HepG2 (cell line): ENCODE data around the gene TNFAIP8L2. TPM values are rescaled to one million over a fixed set of nuclear protein-coding genes. Genes with fewer than 3 reads are reported as not detected.

Experiments
- CREB3 ChIP-seq: sonication (generic); formaldehyde crosslinking; IDR thresholded peaks from 2 replicates; pipeline ENCODE4 v1.5.0; 2020; ENCODE audit warnings: missing genetic modification reagents
- HES4 ChIP-seq: sonication (generic); formaldehyde crosslinking; IDR thresholded peaks from 2 replicates; pipeline ENCODE4 v1.9.0; 2021; ENCODE audit warnings: mild to moderate bottlenecking, missing genetic modification reagents, borderline replicate concordance
- HOMEZ ChIP-seq: IDR thresholded peaks from 2 replicates; pipeline ENCODE4 v1.6.1; 2016; ENCODE audit warnings: low read depth
- IKZF4 ChIP-seq: sonication (generic); formaldehyde crosslinking; IDR thresholded peaks from 2 replicates; pipeline ENCODE4 v1.5.1; 2020; ENCODE audit warnings: borderline replicate concordance, mild to moderate bottlenecking, low read depth, missing genetic modification reagents; ENCODE audit errors: not compliant biosample characterization
- JUND ChIP-seq: sonication (generic); formaldehyde crosslinking; IDR thresholded peaks from 2 replicates; pipeline ENCODE4 v1.8.0; 2022; ENCODE audit warnings: mild to moderate bottlenecking, missing genetic modification reagents
- NR1H2 ChIP-seq: sonication (generic); formaldehyde crosslinking; IDR thresholded peaks from 2 replicates; pipeline ENCODE4 v1.8.1; 2022; ENCODE audit warnings: low read depth, missing genetic modification reagents, borderline replicate concordance
- YY1 ChIP-seq: IDR thresholded peaks from 2 replicates; pipeline ENCODE4 v1.6.1; 2011; ENCODE audit warnings: low read length, low read depth, moderate library complexity, mild to moderate bottlenecking; ENCODE audit not compliant: insufficient read depth, insufficient replicate concordance
- ZNF224 ChIP-seq: sonication (generic); formaldehyde crosslinking; IDR thresholded peaks from 2 replicates; pipeline ENCODE4 v1.5.0; 2020; ENCODE audit warnings: mild to moderate bottlenecking, missing genetic modification reagents
- ZNF253 ChIP-seq: sonication (generic); formaldehyde crosslinking; IDR thresholded peaks from 2 replicates; pipeline ENCODE4 v1.8.0; 2022; ENCODE audit warnings: mild to moderate bottlenecking, missing genetic modification reagents, borderline replicate concordance
- ZNF263 ChIP-seq: sonication (generic); formaldehyde crosslinking; IDR thresholded peaks from 2 replicates; pipeline ENCODE4 v1.4.0; 2020; ENCODE audit warnings: missing genetic modification reagents
- ZNF407 ChIP-seq: sonication (generic); formaldehyde crosslinking; IDR thresholded peaks from one replicate; pipeline ENCODE4 v1.5.1; 2020; ENCODE audit warnings: mild to moderate bottlenecking, missing genetic modification reagents; ENCODE audit errors: not compliant biosample characterization
- ZNF501 ChIP-seq: sonication (generic); formaldehyde crosslinking; IDR thresholded peaks from 2 replicates; pipeline ENCODE4 v1.5.1; 2020; ENCODE audit warnings: mild to moderate bottlenecking, moderate library complexity, missing genetic modification reagents
- ZNF770 ChIP-seq: sonication (generic); formaldehyde crosslinking; IDR thresholded peaks from 2 replicates; pipeline ENCODE4 v1.5.0; 2020; ENCODE audit warnings: mild to moderate bottlenecking, missing genetic modification reagents
- polyA plus RNA-seq, 8 experiments: library from polyadenylated mRNA; depleted of rRNA in 3 of 8; stranded (reverse) in 7 of 8; unstranded in 1 of 8; fragments of >200 nt; fragmentation: Illumina TruSeq in 4 of 8; extraction: Trizol in 4 of 8; gene quantifications; 2 replicates each; pipeline versions ENCODE4 v1.2.1 to v1.2.3, GENCODE V29; 2011 to 2016; ENCODE audit warnings: low read depth in 4 of 8, missing spikeins in 1 of 8, mixed read lengths in 1 of 8; ENCODE audit not compliant: insufficient read depth in 1 of 8
- total RNA-seq, 5 experiments: library from RNA; depleted of rRNA; stranded (reverse); fragments of >200 nt; fragmentation: Illumina TruSeq; extraction: Trizol; gene quantifications; 2 replicates each; pipeline ENCODE4 v1.2.3, GENCODE V29; 2016; ENCODE audit warnings: low read depth in 1 of 5
- TF ChIP-seq, protein P1 (sequence below): sonication (generic); formaldehyde crosslinking; IDR thresholded peaks from 2 replicates; pipeline ENCODE4 v1.4.0; 2020; ENCODE audit warnings: mild to moderate bottlenecking, missing genetic modification reagents

The TNFAIP8L2 gene
- total and polyA plus RNA-seq, 2 of the 13 experiments (the other 11 are each of a cell fraction or from before 2014, with no cell fraction given) = not detected

- peak; percentile 96 for TF ChIP-seq ZNF263 (CRISPR knock-in tag)
- TF ChIP-seq JUND (CRISPR knock-in tag) = no peak
- TF ChIP-seq, protein P1, sequence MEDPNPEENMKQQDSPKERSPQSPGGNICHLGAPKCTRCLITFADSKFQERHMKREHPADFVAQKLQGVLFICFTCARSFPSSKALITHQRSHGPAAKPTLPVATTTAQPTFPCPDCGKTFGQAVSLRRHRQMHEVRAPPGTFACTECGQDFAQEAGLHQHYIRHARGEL = no peak
- no peak for TF ChIP-seq ZNF253
- no peak for TF ChIP-seq HES4
- no peak for TF ChIP-seq ZNF407 (CRISPR knock-in tag)
- no peak for TF ChIP-seq IKZF4 (CRISPR knock-in tag)
- 0 out of 2 replicates have a peak, but pooled peaks have one; percentile 72 for TF ChIP-seq ZNF224 (CRISPR knock-in tag)
- TF ChIP-seq YY1 = peak; percentile 54
- TF ChIP-seq NR1H2 (CRISPR knock-in tag) = no peak
- TF ChIP-seq ZNF501 (CRISPR knock-in tag) = peak; percentile 78
- TF ChIP-seq HOMEZ (CRISPR knock-in tag) = no peak
- TF ChIP-seq ZNF770 (CRISPR knock-in tag) = peak; percentile 91
- TF ChIP-seq CREB3 (CRISPR knock-in tag) = no peak
Observed at GRCh38 chr1:151146412-151147131, 9.9 kb upstream of the TNFAIP8L2 start, which contains the start of gene SEMA6C (continued).
